ENCODE data around the gene INHBC. TPM values are rescaled to one million over a fixed set of nuclear protein-coding genes. Genes with fewer than 3 reads are reported as not detected.

Gene INHBC
- not detected in 2 replicates for total RNA-seq

GRCh38 chr12:57434517-57435223 lies at the start of gene INHBC:
Gene INHBC, plus strand, starts transcription at chr12:57434784. Its CDS starts 103 bp downstream, at chr12:57434887.

GRCh38 chr12:57430931-57431566 lies 3.5 kb upstream of the INHBC start, which contains the start of gene R3HDM2:
Gene R3HDM2, minus strand, starts transcription at chr12:57431043. Its CDS starts 120,615 bp downstream, at chr12:57310428.

GRCh38 chr12:57454566-57455373 lies 20.2 kb downstream of the INHBC start, which contains the start of gene INHBE:
Gene INHBE, plus strand, starts transcription at chr12:57455307. Its CDS starts 230 bp downstream, at chr12:57455537.

GRCh38 chr12:57459750-57460467 lies 25.3 kb downstream of the INHBC start, which contains the start of gene GLI1:
Gene GLI1, plus strand, starts transcription at chr12:57459785. Its CDS starts 3,907 bp downstream, at chr12:57463692.

GRCh38 chr12:57479376-57480115 lies 45.0 kb downstream of the INHBC start, which contains the start of gene ARHGAP9:
Gene ARHGAP9, minus strand, starts transcription at chr12:57479866. Its CDS starts 460 bp downstream, at chr12:57479406.

GRCh38 chr12:57487597-57488401 lies 53.2 kb downstream of the INHBC start, which contains the start of gene MARS1:
Gene MARS1, plus strand, starts transcription at chr12:57488068. Its CDS starts 23 bp downstream, at chr12:57488091.

Other genes starting within 250 kb of the INHBC start
- under 0.01 TPM in 1 of 2 replicates, not detected in the other for gene NXPH4, start 218.0 kb upstream of the INHBC start, total RNA-seq
- gene SHMT2, start 205.1 kb upstream of the INHBC start, total RNA-seq, result 118 and 133 TPM in 2 replicates
- gene STAC3, start 183.6 kb upstream of the INHBC start, total RNA-seq, result 0.11 and 0.34 TPM in 2 replicates
- gene R3HDM2, start 3.7 kb upstream of the INHBC start, total RNA-seq, result 6.0 and 6.5 TPM in 2 replicates
- not detected in 2 replicates for gene INHBE, start 20.5 kb downstream of the INHBC start, total RNA-seq
- gene GLI1, start 25.0 kb downstream of the INHBC start, total RNA-seq, result not detected in 2 replicates
- gene ARHGAP9, start 45.1 kb downstream of the INHBC start, total RNA-seq, result not detected in 2 replicates
- gene MARS1, start 53.3 kb downstream of the INHBC start, total RNA-seq, result 61.4 and 70.7 TPM in 2 replicates
- gene DDIT3, start 85.7 kb downstream of the INHBC start, total RNA-seq, result 9.4 and 12.4 TPM in 2 replicates
- 4.9 and 7.3 TPM in 2 replicates for gene MBD6, start 88.0 kb downstream of the INHBC start, total RNA-seq
- gene DCTN2, start 112.4 kb downstream of the INHBC start, total RNA-seq, result 82.6 and 85.5 TPM in 2 replicates
- under 0.01 TPM in 1 of 2 replicates, not detected in the other for gene KIF5A, start 115.3 kb downstream of the INHBC start, total RNA-seq
- 12.0 and 15.1 TPM in 2 replicates for gene PIP4K2C, start 156.4 kb downstream of the INHBC start, total RNA-seq
- gene DTX3, start 170.0 kb downstream of the INHBC start, total RNA-seq, result 1.5 and 2.5 TPM in 2 replicates
- 0.86 and 1.1 TPM in 2 replicates for gene ARHGEF25, start 176.7 kb downstream of the INHBC start, total RNA-seq
- gene B4GALNT1, start 198.4 kb downstream of the INHBC start, total RNA-seq, result under 0.01 TPM in 1 of 2 replicates, not detected in the other